B cell (primary cell): ENCODE results near the gene ENOX1. TPM values are rescaled to one million over a fixed set of nuclear protein-coding genes. Genes with fewer than 3 reads are reported as not detected.

Experiments used
- ATAC-seq: fragments of 200-7000 bp; cut with Tn5 transposase; one replicate; pipeline ENCODE4 v1.10.0; 2021; ENCODE audit warnings: low read depth, mild to moderate bottlenecking, moderate number of reproducible peaks, moderate library complexity
- CTCF ChIA-PET: fragments of 350-600 bp; sonication (Branson Sonifier 250); formaldehyde crosslinking; loops from one replicate; lab custom pipeline; 2021; ENCODE audit warnings: antibody characterized with exemption, inconsistent platforms; lab: Charles Lee
- POLR2A ChIA-PET: fragments of 350-600 bp; sonication (Branson Sonifier 250); formaldehyde crosslinking; loops from one replicate; lab custom pipeline; 2021; ENCODE audit warnings: antibody characterized with exemption; lab: Charles Lee
- DNase-seq: peaks from one replicate; pipeline ENCODE4 v3.0.0; 2013
- H2AFZ ChIP-seq: 2 replicates; pipeline ENCODE4 v1.6.1; 2012; ENCODE audit warnings: mild to moderate bottlenecking, low read depth, low read length; ENCODE audit not compliant: insufficient read depth, poor library complexity, severe bottlenecking
- H3K27ac ChIP-seq, 2 donors: 1 replicate in 1 of 2; 2 replicates in 1 of 2; pipeline ENCODE4 v1.5.1; 2012 to 2013; ENCODE audit warnings: low read length in 2 of 2, mild to moderate bottlenecking in 2 of 2, moderate library complexity in 1 of 2
- H3K27me3 ChIP-seq, 4 experiments: fragments of 200-600 bp in 1 of 4; sonication (generic) in 1 of 4; replicated peaks in 1 of 4; 1 replicate in 2 of 4; 2 replicates in 2 of 4; pipeline versions ENCODE4 v1.6.1 to v1.7.0; 2013 to 2016; ENCODE audit warnings: low read length in 3 of 4, mild to moderate bottlenecking in 2 of 4, mixed read lengths in 1 of 4, moderate library complexity in 1 of 4; ENCODE audit not compliant: insufficient read depth in 4 of 4, control insufficient read depth in 3 of 4; ENCODE audit errors: control extremely low read depth in 1 of 4
- H3K36me3 ChIP-seq, 2 experiments: replicated peaks in 1 of 2; 1 replicate in 1 of 2; 2 replicates in 1 of 2; pipeline versions ENCODE4 v1.6.1 to v1.7.1; 2013; ENCODE audit warnings: low read length in 1 of 2; ENCODE audit not compliant: insufficient read depth in 2 of 2, control insufficient read depth in 1 of 2; ENCODE audit errors: control extremely low read depth in 1 of 2, extremely low read depth in 1 of 2
- H3K4me1 ChIP-seq, 2 donors: fragments of 200-600 bp in 1 of 2; sonication (generic) in 1 of 2; 1 replicate in 1 of 2; 2 replicates in 1 of 2; pipeline versions ENCODE4 v1.5.1 to v1.6.1; 2013 to 2017; ENCODE audit warnings: low read length in 2 of 2; ENCODE audit not compliant: control insufficient read depth in 2 of 2, insufficient read depth in 2 of 2
- H3K4me2 ChIP-seq: replicated peaks from 2 replicates; pipeline ENCODE3; 2012; ENCODE audit warnings: mild to moderate bottlenecking, low read depth, low read length; ENCODE audit not compliant: poor library complexity, severe bottlenecking
- H3K4me3 ChIP-seq, 5 experiments: fragments of 200-600 bp in 1 of 5; sonication (generic) in 1 of 5; 1 replicate in 3 of 5; 2 replicates in 2 of 5; pipeline versions ENCODE4 v1.5.1 to v1.7.0; 2011 to 2016; ENCODE audit warnings: low read length in 4 of 5, mild to moderate bottlenecking in 4 of 5, low read depth in 2 of 5, control low read depth in 1 of 5, moderate library complexity in 1 of 5; ENCODE audit not compliant: insufficient read depth in 1 of 5; ENCODE audit errors: control extremely low read depth in 1 of 5, extremely low read depth in 1 of 5
- H3K79me2 ChIP-seq: fragments of 200-600 bp; sonication (generic); one replicate; pipeline ENCODE4 v1.6.0; 2016; ENCODE audit warnings: low read length; ENCODE audit not compliant: control insufficient read depth, insufficient read depth
- H3K9ac ChIP-seq: fragments of 200-600 bp; sonication (generic); 2 replicates; pipeline ENCODE4 v1.6.1; 2017; ENCODE audit warnings: mild to moderate bottlenecking, low read length, moderate library complexity
- H3K9me3 ChIP-seq, 3 donors: one replicate each; pipeline versions ENCODE4 v1.6.1 to v1.7.1; 2013; ENCODE audit warnings: low read length in 2 of 3; ENCODE audit not compliant: control insufficient read depth in 2 of 3, insufficient read depth in 1 of 3; ENCODE audit errors: control extremely low read depth in 1 of 3
- H4K20me1 ChIP-seq: 2 replicates; pipeline ENCODE4 v1.6.0; 2012; ENCODE audit warnings: mild to moderate bottlenecking, low read length; ENCODE audit not compliant: insufficient read depth, control insufficient read depth, poor library complexity, severe bottlenecking
- H3K27ac Mint-ChIP-seq: one replicate; pipeline ENCODE4 v1.8.0; 2021; ENCODE audit warnings: mixed read lengths
- H3K27me3 Mint-ChIP-seq: one replicate; pipeline ENCODE4 v1.8.0; 2021; ENCODE audit warnings: mixed read lengths
- H3K4me1 Mint-ChIP-seq: one replicate; pipeline ENCODE4 v1.8.0; 2021; ENCODE audit warnings: mixed read lengths
- H3K4me3 Mint-ChIP-seq: one replicate; pipeline ENCODE4 v1.8.0; 2021; ENCODE audit warnings: mixed read lengths
- H3K9me3 Mint-ChIP-seq: one replicate; pipeline ENCODE4 v1.8.0; 2022; ENCODE audit warnings: mixed read lengths; ENCODE audit not compliant: insufficient read depth
- EZH2 ChIP-seq: IDR thresholded peaks from 2 replicates; pipeline ENCODE4 v1.6.1; 2012; ENCODE audit warnings: borderline replicate concordance, low read depth, mild to moderate bottlenecking, moderate library complexity, low read length; ENCODE audit not compliant: insufficient read depth, poor library complexity, severe bottlenecking
- WGBS: methylation state at CpG from one replicate; pipeline ENCODE4 v1.1.5; 2013; ENCODE audit warnings: missing lambda C conversion rate; ENCODE audit not compliant: insufficient coverage; 5-methylcytosine and 5-hydroxymethylcytosine counted together
- intact Hi-C: fragments of 100-400 bp; cut with micrococcal nuclease; formaldehyde crosslinking; loops from one replicate; pipeline ENCODE4 v1.10.0; 2022
- polyA plus RNA-seq: library from polyadenylated mRNA; depleted of rRNA; stranded (reverse); fragments of >200 nt; gene quantifications from 2 replicates; pipeline ENCODE4 v1.2.3, GENCODE V29; 2012
- total RNA-seq, 2 donors: library from RNA; stranded (reverse); fragments of 120-200 nt in 1 of 2; gene quantifications; 1 replicate in 1 of 2; 2 replicates in 1 of 2; pipeline versions ENCODE4 v1.2.3 to v1.2.4, GENCODE V29; 2013 to 2022
- TF ChIP-seq, protein P1 (sequence below): fragments of 200-600 bp; IDR thresholded peaks from one replicate; pipeline ENCODE4 v1.8.0; 2022; ENCODE audit warnings: antibody characterized with exemption, mild to moderate bottlenecking

ENOX1 gene
- total and polyA plus RNA-seq, 2 donors (not counting 1 experiment from before 2014, with no cell fraction given): not detected

DNA sequence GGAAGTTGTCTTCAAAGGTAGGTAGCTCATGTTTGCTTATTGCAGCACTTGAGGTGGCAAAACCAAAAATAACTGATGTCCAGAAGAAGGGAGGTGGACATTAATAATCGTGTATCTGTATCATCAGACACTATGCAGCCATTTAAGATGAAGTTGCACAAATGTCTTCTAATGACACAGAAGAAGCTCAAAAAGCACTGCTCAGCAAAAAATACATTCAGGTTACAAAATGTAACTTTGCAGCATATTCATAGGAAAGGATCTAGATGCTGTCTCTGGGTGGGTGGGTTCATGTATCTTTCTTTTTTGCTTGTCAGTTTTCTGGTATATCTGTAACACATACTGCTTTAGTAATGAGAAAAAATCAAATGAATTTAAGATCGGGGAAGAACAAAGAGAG lies 515.6 kb downstream of the ENOX1 start:
- Mint-ChIP-seq H3K4me1 (no peaks in the 10 kb centered on the region), H3K27ac (no peak overlapping the region), H3K9me3 (no peaks in the 10 kb centered on the region), H3K27me3 (peaks cover 21% of the 10 kb centered on the region), H3K4me3 (no peak overlapping the region)
- no peaks in the 10 kb centered on the region for H3K79me2 ChIP-seq
- no peak overlapping the region for H2AFZ ChIP-seq
- no peak overlapping the region for H3K27ac ChIP-seq
- POLR2A ChIA-PET: no interaction called here
- CTCF ChIA-PET: no interaction called here
- ATAC-seq: no peak
- H3K9ac ChIP-seq: no peak overlapping the region
- H4K20me1 ChIP-seq: no peaks in the 10 kb centered on the region
- DNase-seq: no peak
- H3K27me3 ChIP-seq: no peaks in the 10 kb centered on the region
- no peak overlapping the region for H3K4me2 ChIP-seq
- no peak overlapping the region for H3K4me3 ChIP-seq
- H3K36me3 ChIP-seq: no peaks in the 10 kb centered on the region
- no peak for TF ChIP-seq EZH2
- TF ChIP-seq, protein P1, sequence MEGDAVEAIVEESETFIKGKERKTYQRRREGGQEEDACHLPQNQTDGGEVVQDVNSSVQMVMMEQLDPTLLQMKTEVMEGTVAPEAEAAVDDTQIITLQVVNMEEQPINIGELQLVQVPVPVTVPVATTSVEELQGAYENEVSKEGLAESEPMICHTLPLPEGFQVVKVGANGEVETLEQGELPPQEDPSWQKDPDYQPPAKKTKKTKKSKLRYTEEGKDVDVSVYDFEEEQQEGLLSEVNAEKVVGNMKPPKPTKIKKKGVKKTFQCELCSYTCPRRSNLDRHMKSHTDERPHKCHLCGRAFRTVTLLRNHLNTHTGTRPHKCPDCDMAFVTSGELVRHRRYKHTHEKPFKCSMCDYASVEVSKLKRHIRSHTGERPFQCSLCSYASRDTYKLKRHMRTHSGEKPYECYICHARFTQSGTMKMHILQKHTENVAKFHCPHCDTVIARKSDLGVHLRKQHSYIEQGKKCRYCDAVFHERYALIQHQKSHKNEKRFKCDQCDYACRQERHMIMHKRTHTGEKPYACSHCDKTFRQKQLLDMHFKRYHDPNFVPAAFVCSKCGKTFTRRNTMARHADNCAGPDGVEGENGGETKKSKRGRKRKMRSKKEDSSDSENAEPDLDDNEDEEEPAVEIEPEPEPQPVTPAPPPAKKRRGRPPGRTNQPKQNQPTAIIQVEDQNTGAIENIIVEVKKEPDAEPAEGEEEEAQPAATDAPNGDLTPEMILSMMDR: no peak
- no CpG with 5 or more reads among the region's 2 CpGs for whole genome bisulfite sequencing
- H3K9me3 ChIP-seq: no peaks in the 10 kb centered on the region
- no peaks in the 10 kb centered on the region for H3K4me1 ChIP-seq
- intact Hi-C loops: no loop called here

DNA sequence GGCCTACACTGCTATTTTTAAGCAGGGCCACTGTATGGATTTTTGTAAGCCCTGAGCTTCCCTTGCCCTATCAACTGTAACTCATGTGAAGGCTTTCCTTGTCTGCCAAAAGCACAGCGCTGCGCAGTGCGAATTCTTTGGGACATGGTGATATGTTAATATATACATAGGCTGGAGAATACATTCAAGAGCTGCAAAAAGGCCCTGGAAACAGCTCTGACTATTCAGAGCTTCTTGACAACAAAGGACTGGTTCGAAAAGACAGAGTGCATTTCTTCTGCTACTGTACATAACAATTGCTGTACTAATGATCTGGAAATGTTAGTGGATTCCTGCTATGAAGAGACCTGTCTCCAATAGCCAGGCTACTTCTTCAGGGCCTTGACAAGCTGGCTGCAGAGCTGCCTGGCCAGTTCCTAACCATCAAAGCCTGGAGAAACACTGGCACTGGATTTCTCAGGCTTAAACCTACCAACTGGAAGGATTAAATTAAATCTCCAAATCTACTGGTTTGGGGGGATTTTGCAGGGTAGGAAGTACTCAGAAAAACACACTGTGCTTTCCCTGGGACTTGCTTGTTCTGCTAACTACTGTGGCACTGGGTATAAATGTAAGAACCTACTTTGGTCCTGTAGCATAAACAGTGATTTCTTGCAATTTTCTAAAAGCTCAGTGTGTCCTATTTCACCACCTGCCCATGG lies 516.5 kb downstream of the ENOX1 start:
- no peak overlapping the region for H3K27ac ChIP-seq
- CTCF ChIA-PET: no interaction called here
- no peak for TF ChIP-seq EZH2
- TF ChIP-seq, protein P1: no peak

More for the DNA sequence above, 516.5 kb downstream of the ENOX1 start:
- Histone ChIP-seq H3K4me3 (no peak overlapping the region), H3K36me3 (no peaks in the 10 kb centered on the region), H4K20me1 (no peaks in the 10 kb centered on the region), H3K27me3 (no peaks in the 10 kb centered on the region), H3K4me1 (no peaks in the 10 kb centered on the region), H3K9ac (no peak overlapping the region), H3K4me2 (no peak overlapping the region), H3K9me3 (no peaks in the 10 kb centered on the region), H2AFZ (no peak overlapping the region), H3K79me2 (no peaks in the 10 kb centered on the region)
- no peak for DNase-seq
- Mint-ChIP-seq H3K9me3 (no peaks in the 10 kb centered on the region), H3K4me3 (no peak overlapping the region), H3K27me3 (peaks cover 16% of the 10 kb centered on the region), H3K27ac (no peak overlapping the region), H3K4me1 (no peaks in the 10 kb centered on the region)
- ATAC-seq: no peak
- POLR2A ChIA-PET: no interaction called here
- intact Hi-C loops: no loop called here
- WGBS: 85% methylated on average over 4 of the region's 4 CpGs
